GM08714 (cell line): ENCODE data around the gene TMEM200B.
"Not testable (repeated sequence)": the region's sequence is repeated elsewhere in the genome, so short reads cannot be mapped to it uniquely, and the experiment has no call there.

Source experiments
- H3K4me3 ChIP-seq: fragments of 200-500 bp; sonication (Bioruptor generic); 2 replicates; pipeline ENCODE4 v1.5.1; 2014; ENCODE audit warnings: mild to moderate bottlenecking, low read length, inconsistent platforms
- ZNF274 ChIP-seq: IDR thresholded peaks from 2 replicates; pipeline ENCODE4 v1.6.1; 2012; ENCODE audit warnings: mild to moderate bottlenecking, low read depth, low read length

TMEM200B gene

DNA sequence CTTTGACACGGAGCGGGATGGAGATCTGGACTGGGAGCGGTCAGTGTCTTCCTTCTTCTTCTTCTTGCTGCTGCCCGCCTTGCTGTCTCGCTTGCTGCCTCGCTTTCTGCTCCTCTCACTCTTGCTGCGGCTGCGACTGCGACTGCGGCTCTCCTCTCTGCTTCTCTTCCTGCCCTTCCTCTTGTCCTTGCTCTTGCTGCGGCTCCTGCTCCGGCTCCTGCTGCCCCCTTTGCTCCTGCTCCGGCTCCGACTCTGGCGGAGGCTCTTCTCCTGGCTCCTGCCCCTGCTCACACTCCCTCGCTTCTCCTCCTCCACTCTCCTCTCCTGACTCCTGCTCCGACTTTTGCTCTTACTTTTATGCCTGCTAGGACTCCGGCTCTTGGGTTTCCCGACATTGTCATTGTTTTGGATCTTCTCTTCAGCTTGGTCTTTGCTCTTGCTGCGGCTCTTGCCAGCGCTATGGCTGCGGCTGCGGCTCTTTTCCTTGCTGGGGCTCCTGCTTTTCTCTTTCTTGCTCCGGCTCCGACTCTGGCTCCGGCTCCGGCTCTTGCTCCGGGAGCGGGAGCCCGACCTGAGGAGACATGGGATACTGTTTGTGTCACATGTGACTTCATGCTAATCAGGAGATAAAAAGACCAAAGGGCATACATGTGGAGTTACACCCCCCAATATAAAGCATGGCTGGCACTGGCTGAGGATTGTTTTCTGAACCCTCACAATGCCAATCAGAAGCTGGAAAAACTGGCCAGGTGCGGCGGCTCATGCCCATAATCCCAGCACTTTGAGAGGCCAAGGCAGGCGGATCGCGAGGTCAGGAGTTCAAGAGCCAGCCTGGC lies 25.2 kb upstream of the TMEM200B start:
- no peak overlapping the region for H3K4me3 ChIP-seq
- TF ChIP-seq ZNF274: no peak

DNA sequence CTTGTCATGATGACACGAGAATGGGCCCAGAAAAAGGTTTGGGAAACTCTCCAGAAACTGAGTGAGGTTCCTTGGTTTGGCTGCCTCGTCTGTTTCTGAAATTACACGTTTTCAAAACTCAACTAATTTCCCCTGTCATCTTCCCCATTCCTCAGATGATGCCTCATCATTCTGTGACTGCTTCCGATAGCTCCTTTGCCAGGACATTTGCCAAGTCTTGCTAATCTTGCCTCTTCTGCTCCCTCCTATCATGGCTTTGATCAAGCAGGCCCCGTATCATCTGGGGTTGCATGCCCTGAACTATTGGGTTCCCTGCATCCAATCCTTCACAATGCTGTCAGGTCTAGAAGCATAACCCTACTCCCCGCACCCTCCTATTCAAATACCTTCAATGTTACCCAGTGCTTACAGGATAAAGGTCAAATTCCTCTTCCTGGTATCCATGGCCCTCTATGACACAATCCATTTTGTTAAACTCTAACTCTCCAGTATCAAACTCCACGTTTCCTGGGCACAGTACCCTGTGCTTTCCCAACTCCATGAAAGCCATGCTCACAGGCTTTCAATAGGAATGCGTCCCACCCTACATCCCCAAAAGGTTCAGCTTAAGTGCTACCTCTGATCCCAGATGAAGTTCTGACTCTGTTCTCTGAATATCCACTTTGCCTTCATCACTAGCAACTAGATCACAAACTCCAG lies 22.2 kb upstream of the TMEM200B start:
- no peak for TF ChIP-seq ZNF274
- no peak overlapping the region for H3K4me3 ChIP-seq

GRCh38 chr1:29144178-29144577 lies 20.5 kb upstream of the TMEM200B start:
- H3K4me3 ChIP-seq: no peak overlapping the region
- no peak for TF ChIP-seq ZNF274

DNA sequence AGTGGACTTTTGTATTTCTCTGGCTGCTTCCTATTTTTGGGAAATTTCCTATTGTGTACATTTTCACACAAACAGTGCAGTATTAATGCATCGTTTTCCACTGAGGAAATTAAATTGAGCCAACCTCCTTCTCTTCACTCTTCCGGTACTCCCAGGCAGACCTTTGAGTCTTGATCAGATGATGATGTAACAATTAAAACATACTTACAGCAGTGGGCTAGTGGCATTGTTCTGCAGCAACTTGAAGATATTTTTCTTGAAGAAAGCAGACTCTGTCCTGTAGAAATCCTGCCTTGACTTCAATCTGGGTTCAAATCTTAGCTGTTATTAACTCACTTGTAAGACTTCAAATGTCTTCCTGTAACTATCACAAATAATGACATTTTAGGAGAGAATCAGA lies 19.0 kb upstream of the TMEM200B start:
- TF ChIP-seq ZNF274: no peak
- H3K4me3 ChIP-seq: no peak overlapping the region

GRCh38 chr1:29136391-29136915 lies 12.8 kb upstream of the TMEM200B start:
- H3K4me3 ChIP-seq: no peak overlapping the region
- TF ChIP-seq ZNF274: no peak

GRCh38 chr1:29134695-29135028 lies 11.0 kb upstream of the TMEM200B start:
- TF ChIP-seq ZNF274: no peak
- no peak overlapping the region for H3K4me3 ChIP-seq

- H3K4me3 ChIP-seq: no peak overlapping the region
Measured at GRCh38 chr1:29133861-29134694, 10.4 kb upstream of the TMEM200B start.

GRCh38 chr1:29131056-29131455 lies 7.4 kb upstream of the TMEM200B start:
- not testable (repeated sequence) for H3K4me3 ChIP-seq

More at GRCh38 chr1:29133861-29134694, 10.4 kb upstream of the TMEM200B start:
- no peak for TF ChIP-seq ZNF274

DNA sequence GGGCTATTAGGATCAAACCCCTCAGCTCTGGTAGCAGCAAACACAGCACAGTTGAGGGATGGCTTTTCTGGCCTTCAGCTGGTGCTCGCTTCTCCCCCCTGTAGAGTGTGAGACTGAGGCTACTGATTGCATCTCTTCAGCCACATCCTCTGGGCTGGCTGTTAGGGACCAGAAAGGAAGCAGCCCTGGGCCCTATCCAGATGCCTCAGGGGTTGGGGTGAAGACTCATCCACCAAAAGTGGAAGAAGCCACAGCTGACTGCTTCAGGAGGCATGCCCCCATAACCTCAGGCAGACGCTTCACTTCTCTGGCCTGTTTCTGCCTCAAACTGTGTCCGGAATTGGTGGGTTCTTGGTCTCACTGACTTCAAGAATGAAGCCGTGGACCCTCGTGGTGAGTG lies 6.2 kb upstream of the TMEM200B start:
- no peak for TF ChIP-seq ZNF274

DNA sequence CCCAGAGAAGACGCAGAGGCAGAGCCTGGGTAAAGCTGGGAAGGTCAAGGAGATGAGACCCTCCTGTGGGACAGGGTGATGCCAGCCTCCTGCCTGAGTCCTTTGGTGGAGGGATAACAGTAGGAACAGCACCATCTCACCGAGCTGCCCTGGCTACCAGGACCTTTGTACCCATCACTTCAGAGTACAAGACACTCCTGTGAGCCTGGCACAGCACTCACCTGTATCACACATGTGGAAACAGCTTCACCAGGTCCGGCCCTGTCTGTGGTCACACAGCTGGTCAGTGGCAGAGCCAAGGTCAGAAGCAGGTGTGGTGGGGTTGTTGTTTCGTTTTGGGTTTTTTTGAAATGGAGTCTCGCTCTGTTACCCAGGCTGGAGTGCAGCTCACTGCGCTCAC lies 5.0 kb upstream of the TMEM200B start:
- H3K4me3 ChIP-seq: no peak overlapping the region
- TF ChIP-seq ZNF274: no peak

More for the DNA sequence above, 6.2 kb upstream of the TMEM200B start:
- no peak overlapping the region for H3K4me3 ChIP-seq

GRCh38 chr1:29126198-29126597 lies 2.5 kb upstream of the TMEM200B start:
- TF ChIP-seq ZNF274: no peak
- H3K4me3 ChIP-seq: no peak overlapping the region

GRCh38 chr1:29125788-29126187 lies 2.1 kb upstream of the TMEM200B start:
- H3K4me3 ChIP-seq: no peak overlapping the region

DNA sequence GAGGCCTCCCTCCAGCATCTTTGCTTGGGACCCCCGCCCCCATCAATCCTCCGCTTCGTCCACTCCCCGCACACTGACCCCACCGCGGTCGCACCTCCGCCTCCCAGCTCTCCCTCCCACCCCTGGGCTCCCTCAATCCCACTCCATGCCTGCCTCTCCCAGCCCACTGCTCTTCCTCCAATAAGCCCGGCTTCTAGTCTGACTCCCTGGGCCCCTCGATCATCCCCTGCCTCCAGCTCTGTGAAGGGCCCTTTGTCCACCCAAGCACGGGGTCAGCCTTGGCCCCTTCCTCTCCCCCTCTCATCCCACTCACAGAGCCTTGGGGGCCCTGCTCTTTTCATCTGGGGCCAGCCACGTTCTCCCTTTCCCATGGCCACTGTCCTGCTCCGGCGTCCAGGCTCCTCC lies 1.5 kb upstream of the TMEM200B start:
- no peak for TF ChIP-seq ZNF274
- no peak overlapping the region for H3K4me3 ChIP-seq

More at GRCh38 chr1:29125788-29126187, 2.1 kb upstream of the TMEM200B start:
- TF ChIP-seq ZNF274: no peak
